Measurements from ENCODE around the gene EN2.

The EN2 gene

DNA sequence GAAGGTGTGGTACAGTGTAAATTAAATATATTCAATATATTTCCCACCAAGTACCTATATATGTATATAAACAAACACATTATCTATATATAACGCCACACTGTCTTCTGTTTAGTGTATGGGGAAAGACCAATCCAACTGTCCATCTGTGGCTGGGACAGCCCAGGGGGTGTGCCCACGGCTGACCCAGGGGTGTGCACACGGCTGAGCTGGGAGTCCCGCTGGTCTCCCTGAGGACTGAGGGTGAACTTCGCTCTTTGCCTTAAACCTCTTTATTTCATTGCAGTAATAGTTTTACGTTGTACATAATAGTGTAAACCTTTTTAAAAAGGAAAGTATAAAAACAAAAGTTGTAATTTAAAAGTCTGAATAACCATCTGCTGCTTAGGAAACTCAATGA lies 6.3 kb downstream of the EN2 start:
- no peak for DNase-seq (ENCODE audit: low spot score)

DNA sequence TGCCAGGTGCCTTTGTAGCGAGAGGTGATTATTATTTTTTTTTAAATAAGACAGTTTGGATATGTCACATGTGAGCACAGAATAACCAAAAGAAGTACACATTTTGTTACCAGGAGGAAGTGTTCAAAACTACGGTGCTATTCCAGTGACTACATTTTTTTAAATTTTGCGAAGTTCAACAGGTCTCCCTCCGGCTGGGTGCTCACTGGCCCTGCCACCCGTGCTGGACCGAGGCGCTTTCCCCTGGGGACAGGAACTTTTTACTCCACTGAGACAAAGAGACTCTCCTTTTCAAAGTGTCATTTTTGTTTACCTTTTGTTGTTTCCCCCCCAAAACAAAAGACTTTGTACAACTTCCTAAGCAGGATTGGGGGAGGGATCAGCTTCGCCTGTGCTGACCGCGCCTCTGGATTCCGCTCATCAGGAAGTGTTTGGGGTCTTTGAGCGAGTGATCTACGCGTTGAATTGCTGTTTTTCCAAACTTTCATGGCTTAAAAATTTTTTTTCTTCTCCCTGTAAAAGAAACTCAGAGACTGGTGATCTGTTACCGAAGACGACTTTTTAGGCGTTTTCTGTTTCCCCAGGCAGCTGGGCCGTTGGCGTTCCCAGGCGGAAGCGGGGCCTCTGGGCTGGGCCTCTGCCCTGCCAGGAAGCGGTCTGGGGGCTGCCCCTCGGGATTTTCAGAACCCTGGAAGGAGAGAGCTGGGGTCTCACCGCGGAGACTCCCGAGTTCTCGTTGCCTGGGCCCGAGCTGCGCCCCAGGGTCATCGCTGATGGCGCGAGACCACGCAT lies 7.2 kb downstream of the EN2 start:
- no peak for DNase-seq (ENCODE audit: low spot score)

GRCh38 chr7:155465761-155466141 lies 7.8 kb downstream of the EN2 start:
- no peak for DNase-seq (ENCODE audit: low spot score)

GRCh38 chr7:155466142-155466813 lies 8.3 kb downstream of the EN2 start:
- no peak for DNase-seq (ENCODE audit: low spot score)

DNA sequence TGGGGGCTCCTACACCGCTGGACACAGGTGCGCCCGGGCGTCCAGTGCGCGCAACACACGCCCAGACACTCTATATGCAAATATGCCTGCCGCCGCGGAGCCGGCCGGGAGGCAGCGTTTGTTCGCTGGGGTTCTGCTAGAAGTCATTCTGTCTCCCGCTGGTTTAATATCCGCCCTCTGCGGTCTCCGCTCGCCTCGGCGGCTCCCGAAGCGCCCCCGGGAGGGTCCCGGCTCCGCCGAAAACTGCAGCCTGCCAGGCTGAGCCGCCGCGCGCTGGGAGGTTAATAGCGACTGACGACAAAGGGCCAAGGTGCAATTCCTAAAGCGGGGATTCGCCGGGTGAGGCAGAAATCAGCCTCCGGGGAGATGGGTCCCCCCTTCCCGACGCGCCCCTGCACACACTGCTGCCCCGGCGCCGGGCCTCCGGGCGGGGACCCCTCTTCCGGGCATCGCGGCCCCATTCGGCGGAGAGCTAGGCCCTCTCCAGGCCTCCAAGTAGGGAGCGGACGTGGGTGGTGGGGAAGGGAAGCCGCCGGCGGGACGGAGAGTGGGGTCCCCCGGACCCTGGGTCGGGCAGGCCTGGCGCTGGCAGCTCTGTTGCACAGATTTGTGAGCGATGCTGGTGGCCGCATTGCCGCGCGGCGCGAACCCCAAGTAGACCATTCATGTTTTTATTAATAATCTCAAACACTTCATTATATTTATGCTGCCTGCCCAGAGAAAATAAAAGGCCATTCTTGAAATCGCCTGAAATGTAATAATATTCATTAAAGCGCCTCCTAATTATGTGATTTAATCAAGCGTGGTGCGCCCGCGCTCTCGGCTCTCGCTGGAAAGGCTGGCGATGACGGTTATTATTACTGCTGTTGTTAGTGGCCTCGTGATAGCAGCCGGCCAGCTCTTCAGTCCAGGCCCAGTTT lies 9.1 kb downstream of the EN2 start:
- DNase-seq (ENCODE audit: low spot score), result no peak

- DNase-seq (ENCODE audit: low spot score), result no peak
Observed at GRCh38 chr7:155467846-155468784, 10.2 kb downstream of the EN2 start.

DNA sequence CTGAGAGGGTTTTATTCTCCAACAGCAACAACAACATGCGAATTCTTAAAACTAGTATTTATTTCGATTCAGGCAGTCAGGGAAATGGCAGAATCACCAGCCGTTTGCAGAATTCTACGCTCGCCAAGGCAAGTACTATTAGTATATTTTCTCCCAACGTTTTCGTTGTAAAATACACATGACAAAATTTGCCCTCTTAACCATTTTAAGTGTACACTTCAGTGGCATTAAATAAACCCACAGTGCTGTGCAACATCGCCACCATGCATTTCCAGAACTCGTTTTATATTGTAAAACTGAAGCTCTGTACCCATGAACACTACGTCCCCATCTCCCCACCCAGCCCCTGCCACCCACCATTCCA lies 10.8 kb downstream of the EN2 start:
- no peak for DNase-seq (ENCODE audit: low spot score)

GRCh38 chr7:155469311-155470185 lies 11.6 kb downstream of the EN2 start:
- no peak for DNase-seq (ENCODE audit: low spot score)

- DNase-seq (ENCODE audit: low spot score), result no peak
Observed at GRCh38 chr7:155470186-155470487, 12.2 kb downstream of the EN2 start.

DNA sequence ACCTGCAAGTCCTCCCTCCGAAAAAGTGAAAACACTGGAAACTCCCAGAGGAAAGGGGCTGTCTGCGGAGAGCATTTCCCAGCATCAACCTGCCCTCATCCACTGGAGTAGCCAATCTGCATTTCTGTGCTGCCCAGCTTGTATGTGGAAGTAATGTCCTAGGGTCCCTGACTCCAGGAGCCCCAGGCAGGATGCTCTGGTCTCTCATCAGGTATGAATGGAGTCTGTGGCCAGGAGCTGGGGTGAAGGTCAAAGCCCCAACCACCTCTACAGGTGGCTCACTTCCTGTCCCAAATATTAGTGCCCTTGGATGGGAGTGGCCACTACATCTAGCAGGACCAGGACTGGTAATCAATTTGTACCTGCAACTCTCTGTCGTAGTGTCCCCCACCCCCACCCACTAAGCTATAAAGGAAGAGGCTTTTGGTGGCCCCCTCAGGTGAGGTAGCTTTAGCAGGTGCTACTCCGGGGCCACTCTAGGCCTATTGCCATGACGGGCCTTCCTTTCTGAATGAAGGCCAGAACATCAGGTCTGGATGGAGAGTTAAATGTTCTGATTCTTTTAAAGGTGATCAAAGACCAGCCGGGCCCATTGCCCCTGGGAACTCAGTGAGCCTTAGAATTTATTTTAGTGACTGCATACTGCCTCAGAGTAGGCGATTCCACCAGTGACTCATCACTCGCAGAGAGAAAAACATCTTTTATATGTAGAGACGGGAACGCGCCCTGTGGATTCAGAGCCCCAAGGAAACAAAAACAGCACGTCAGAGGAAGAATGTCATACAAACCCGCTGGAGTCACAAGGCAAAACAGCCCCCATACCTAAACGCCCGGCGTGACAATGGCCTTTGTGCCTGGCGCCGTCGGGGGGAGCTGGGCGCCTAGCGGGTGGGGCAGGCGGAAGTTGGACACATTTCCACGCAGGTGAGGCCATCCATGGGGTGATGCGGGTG lies 13.0 kb downstream of the EN2 start:
- DNase-seq (ENCODE audit: low spot score), result no peak

- DNase-seq (ENCODE audit: low spot score), result no peak
Observed at GRCh38 chr7:155471718-155472117, 13.8 kb downstream of the EN2 start.

DNA sequence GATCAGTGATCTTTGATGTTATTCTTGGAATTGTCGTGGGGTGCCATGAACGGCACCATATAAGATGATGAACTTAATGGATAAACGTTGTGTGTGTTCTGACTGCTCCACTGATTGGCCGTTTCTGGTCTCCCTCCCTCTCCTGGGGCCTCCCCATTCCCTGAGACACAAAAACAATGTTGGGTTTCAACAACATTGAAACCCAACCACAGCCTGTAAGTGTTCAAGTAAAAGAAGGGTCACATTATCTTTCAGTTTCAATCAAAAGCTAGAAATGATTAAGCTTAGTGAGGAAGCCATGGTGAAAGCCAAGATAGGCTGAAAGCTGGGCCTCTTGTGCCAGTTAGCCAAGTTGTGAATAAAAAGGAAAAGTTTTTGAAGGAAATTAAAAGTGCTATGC lies 19.5 kb downstream of the EN2 start:
- no peak for DNase-seq (ENCODE audit: low spot score)

- no peak for DNase-seq (ENCODE audit: low spot score)
Observed at GRCh38 chr7:155481764-155482163, 23.8 kb downstream of the EN2 start.

GRCh38 chr7:155482511-155483183 lies 24.7 kb downstream of the EN2 start:
- DNase-seq (ENCODE audit: low spot score), result no peak

GRCh38 chr7:155483245-155483644 lies 25.3 kb downstream of the EN2 start:
- DNase-seq (ENCODE audit: low spot score), result no peak

GRCh38 chr7:155483868-155484325 lies 26.0 kb downstream of the EN2 start:
- peak; percentile 31 for DNase-seq (ENCODE audit: low spot score)

DNA sequence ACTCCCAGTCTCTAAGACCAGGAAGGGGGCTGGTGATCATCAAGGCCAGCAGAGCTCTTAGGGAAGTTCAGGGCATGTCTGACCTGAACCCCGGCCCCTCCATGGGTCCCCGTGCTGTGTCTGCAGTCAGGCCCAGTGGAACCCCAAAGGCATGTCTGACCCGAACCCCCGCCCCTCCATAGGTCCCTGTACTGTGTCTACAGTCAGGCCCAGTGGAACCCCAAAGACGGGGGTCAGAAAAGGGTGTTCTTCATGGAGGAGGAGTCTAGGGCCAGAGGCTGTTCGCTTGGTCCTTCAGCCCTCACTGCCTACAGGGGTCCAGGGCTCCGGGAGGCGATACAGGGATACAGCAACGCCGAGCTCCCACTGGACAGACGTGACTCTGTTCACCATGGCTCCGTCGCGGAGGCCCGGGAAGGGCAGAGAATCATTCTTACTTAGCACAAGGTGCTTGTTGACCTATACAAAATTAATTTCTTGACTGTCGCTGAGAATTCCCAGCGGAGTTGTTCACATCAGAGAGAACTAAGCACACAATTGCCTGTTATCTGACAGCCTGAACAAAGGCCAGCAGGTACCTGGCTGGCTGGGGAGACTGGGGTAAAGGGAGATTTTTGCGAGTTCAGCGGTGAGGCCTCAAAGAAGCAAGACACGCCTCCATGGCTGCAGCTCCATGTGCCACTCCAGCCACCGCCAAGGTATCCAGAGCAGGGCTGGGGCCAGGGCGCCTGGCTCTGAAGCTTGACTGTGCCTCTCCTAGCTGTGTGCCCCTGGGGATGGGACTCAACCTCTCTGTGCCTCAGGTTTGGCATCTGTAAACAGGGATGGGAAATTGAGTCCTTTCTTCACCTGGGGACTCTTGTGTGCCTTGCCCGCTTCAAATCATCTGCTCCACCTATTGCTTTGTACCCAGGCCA lies 26.8 kb downstream of the EN2 start:
- no peak for DNase-seq (ENCODE audit: low spot score)

Measured in Ammon's horn (tissue), 1 donor.